AG20443 (cell line): ENCODE results near the gene GARS1.
A peak's percentile ranks its signal among the peaks of the same experiment; 100 is the strongest.
"Not testable (repeated sequence)": the region's sequence is repeated elsewhere in the genome, so short reads cannot be mapped to it uniquely, and the experiment has no call there.

Source experiments
- DNase-seq: peaks from one replicate; pipeline ENCODE4 v3.0.0; 2012; ENCODE audit warnings: low spot score, mixed read lengths

The GARS1 gene, protein sequence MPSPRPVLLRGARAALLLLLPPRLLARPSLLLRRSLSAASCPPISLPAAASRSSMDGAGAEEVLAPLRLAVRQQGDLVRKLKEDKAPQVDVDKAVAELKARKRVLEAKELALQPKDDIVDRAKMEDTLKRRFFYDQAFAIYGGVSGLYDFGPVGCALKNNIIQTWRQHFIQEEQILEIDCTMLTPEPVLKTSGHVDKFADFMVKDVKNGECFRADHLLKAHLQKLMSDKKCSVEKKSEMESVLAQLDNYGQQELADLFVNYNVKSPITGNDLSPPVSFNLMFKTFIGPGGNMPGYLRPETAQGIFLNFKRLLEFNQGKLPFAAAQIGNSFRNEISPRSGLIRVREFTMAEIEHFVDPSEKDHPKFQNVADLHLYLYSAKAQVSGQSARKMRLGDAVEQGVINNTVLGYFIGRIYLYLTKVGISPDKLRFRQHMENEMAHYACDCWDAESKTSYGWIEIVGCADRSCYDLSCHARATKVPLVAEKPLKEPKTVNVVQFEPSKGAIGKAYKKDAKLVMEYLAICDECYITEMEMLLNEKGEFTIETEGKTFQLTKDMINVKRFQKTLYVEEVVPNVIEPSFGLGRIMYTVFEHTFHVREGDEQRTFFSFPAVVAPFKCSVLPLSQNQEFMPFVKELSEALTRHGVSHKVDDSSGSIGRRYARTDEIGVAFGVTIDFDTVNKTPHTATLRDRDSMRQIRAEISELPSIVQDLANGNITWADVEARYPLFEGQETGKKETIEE

GRCh38 chr7:30594540-30595435 lies at the start of gene GARS1:
TSS of gene GARS1 (plus strand) at chr7:30594878. CDS start at chr7:30594922, 44 bp downstream.
- peak; percentile 96 for DNase-seq

GRCh38 chr7:30545791-30546555 lies 48.7 kb upstream of the GARS1 start:
- no peak for DNase-seq

DNA sequence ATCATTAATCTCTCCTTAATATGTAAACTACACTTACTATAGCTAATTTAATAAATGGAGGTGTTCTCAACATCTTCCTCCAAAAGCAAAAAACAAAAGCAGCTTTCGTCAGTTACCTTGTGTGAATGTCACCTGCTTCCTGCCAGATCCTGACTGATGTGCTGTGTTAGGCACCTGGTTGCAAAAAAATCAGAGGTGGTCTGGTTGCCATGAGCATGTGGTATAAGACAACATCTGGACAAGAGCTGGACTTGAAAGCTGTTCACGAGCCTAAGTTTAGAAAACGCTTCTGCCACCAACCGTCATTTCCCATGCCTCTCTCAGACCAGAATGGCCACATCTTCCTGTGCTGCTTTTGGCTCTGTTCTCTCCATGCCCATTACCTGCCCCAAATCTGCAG lies 48.1 kb upstream of the GARS1 start:
- DNase-seq: no peak

DNA sequence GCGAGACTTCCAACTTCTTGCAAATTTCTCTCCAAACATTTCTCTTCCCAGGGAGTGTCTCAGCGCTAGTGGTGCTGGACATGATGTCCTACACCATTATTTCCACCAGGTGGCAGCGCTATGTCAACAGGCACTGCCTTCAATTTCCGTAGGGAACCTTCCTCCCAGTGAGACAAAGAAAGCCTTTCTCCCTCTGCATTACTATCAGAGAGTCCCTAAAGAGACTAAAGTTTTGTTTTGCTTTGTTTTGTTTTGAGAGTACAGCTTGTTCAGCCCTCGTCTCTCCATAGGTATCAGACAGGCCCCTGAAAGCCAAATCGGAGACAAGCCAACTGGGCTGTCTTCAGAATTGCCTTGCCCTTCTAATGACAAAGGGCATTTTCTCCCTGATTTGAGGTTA lies 45.8 kb upstream of the GARS1 start:
- peak; percentile 83 for DNase-seq

GRCh38 chr7:30549931-30550493 lies 44.7 kb upstream of the GARS1 start:
- DNase-seq: no peak

DNA sequence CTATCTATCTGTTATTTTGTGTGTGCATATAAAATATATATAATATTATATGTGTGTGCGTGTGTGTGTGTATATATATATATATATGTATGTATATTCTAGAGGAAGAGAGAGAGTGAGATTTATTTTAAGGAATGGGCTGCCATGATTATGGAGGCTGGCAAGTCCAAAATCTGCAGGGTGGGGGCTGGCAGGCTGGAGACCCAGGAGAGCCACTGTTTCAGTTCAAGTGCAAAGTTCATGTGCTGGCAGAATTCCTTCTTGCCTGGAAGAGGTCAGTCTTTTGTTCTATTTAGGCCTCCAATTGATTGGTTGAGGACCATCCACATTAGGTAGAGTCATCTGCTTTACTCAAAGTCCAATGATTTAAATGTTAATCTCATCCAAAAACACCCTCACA lies 42.3 kb upstream of the GARS1 start:
- no peak for DNase-seq

GRCh38 chr7:30553141-30553540 lies 41.5 kb upstream of the GARS1 start:
- no peak for DNase-seq

- DNase-seq: no peak
These were observed 41.1 kb upstream of the GARS1 start for GRCh38 chr7:30553546-30553945.

DNA sequence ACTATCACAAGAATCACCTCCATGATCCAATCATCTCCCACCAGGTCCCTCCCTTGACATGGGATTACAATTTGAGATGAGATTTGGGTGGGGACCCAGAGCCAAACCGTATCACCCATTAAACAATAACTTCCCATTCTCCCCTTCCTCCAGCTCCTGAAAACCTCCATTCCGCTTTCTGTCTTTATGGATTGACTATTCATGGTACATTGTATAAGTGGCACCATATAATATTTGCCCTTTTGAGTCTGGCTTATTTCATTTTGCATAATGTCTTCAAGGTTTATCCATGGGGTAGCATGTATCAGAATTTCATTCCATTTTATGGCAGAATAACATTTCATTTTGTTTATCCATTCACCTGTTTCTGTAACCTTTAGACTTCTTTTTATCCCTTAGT lies 39.2 kb upstream of the GARS1 start:
- DNase-seq: no peak

- DNase-seq: no peak
These were observed 37.8 kb upstream of the GARS1 start for GRCh38 chr7:30556840-30557239.

- no peak for DNase-seq
These were observed 37.4 kb upstream of the GARS1 start for GRCh38 chr7:30557245-30557644.

- DNase-seq: no peak
These were observed 35.1 kb upstream of the GARS1 start for GRCh38 chr7:30559611-30560010.

GRCh38 chr7:30561389-30561788 lies 33.3 kb upstream of the GARS1 start:
- DNase-seq: no peak

- DNase-seq: no peak
These were observed 32.2 kb upstream of the GARS1 start for GRCh38 chr7:30562498-30562897.

DNA sequence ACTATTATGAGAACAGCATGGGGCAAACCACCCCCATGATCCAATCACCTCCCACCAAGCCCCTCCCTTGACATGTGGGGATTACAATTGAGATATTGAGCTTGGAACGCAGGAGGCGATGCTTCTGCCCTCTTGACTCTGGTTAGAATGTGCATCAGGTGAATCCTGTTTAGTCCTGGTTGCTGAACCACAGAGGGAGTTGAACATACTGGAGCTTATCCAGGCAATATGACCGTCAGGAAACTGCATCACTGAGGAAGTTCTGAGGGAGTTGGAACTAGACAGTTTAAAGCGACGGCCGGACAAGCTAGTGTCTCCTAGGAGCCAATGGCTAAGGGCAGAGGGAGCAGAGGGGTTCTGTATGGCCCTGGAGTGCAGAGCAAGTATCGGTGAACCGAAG lies 31.8 kb upstream of the GARS1 start:
- DNase-seq: no peak

DNA sequence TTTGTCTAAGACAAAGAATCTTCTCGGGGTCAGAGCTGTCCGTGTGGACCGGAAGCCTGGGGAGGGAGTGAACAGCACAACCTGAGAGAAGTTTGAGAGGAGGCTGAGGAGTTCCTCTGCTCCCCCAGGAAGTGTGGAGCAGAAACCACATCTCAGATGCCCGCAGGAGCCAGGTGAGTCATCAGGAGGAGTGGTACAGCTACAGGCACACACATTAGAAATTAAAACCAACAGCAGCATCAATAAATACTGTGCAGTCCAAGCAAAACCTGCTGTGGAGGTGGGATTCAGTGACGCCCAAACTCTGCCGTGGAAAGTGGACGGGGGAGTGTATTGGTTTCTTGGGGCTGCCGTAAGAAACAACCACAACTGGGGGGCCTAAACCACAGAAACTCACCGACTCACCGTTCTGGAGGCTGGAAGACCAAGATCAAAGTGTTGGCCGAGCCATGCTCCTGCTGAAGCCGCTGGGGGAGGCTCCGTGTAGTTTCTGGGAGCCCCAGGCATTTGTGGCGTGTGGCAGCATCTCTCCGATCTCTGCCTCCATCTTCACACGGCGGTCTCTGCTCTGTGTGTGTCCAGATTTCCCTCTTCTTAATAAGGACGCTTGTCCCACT lies 31.2 kb upstream of the GARS1 start:
- no peak for DNase-seq

DNA sequence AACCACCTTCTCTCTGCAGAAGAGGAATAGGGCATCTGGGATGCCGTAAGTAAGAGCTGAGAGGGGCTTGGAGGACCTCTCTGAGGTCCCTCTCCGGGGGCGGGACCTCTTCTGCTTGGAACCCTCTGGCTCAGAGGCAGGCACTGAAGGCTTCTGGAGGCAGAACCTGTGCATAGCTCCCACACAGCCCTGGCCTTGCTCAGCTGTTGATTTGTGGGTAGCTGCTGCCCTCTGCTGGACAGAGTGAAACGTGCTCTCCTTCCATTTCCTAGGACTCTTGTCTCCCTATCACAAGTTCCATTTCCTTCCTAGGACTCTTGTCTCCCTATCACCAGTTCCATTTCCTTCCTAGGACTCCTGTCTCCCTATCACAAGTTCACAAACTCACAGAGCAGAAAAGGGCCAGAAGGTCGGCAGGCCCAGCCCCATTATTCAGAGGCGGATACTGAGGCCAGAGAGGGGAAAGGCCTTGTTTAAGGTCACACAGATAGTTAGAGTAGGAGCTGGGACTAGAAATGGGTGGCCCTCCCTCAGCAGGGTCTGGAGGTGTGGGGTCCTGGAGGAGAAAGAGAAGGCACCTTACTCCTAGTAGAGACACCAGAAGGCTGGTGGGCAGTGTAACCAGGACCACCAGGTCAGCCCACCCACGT lies 30.3 kb upstream of the GARS1 start:
- peak; percentile 91 for DNase-seq

DNA sequence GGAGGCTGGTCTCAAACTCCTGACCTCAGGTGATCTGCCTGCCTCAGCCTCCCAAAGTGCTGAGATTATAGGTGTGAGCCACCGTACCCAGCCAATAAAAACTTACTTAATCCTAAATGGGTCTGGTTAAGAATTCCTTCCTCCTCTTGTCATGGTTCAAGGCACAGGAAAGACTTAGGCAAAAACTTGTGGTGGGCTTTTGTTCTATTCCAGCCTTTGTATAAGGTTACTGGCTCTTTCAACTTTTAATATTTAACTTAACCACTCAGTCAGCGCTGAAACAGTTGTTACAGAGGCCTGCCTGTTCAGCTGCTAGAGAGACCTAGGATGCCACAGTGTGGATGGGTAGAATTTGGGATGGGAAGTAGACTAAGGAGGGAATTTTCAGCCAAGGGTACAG lies 28.1 kb upstream of the GARS1 start:
- DNase-seq: no peak

GRCh38 chr7:30567081-30567480 lies 27.6 kb upstream of the GARS1 start:
- DNase-seq: no peak

- not testable (repeated sequence) for DNase-seq
These were observed 24.4 kb upstream of the GARS1 start for GRCh38 chr7:30570238-30570637.
